Panc1 (cell line): ENCODE measurements around the gene FRG2B. TPM values are rescaled to one million over a fixed set of nuclear protein-coding genes. Genes with fewer than 3 reads are reported as not detected.

Source experiments
- ATAC-seq: fragments of 200-7000 bp; cut with Tn5 transposase; 2 replicates; pipeline ENCODE4 v1.9.1; 2020; ENCODE audit warnings: mild to moderate bottlenecking, moderate library complexity
- BruUV-seq: library from RNA; stranded (reverse); fragments of 400-500 nt; replicated peaks from 2 replicates; lab custom pipeline; 2021; lab: Mats Ljungman, UMichigan
- CTCF ChIA-PET: fragments of 300-600 bp; sonication (Branson Sonifier 250); formaldehyde crosslinking; loops from one replicate; lab custom pipeline; 2022; ENCODE audit warnings: antibody characterized with exemption; lab: Charles Lee
- POLR2A ChIA-PET: fragments of 300-600 bp; sonication (Branson Sonifier 250); formaldehyde crosslinking; loops from one replicate; lab custom pipeline; 2022; ENCODE audit warnings: antibody characterized with exemption; lab: Charles Lee
- DNase-seq: peaks from one replicate; pipeline ENCODE4 v3.0.0-alpha.2; 2010; ENCODE audit warnings: low read depth, low spot score
- H3K27ac ChIP-seq: 2 replicates; pipeline ENCODE4 v1.5.1; 2011; ENCODE audit warnings: mild to moderate bottlenecking, low read length, inconsistent platforms
- H3K27me3 ChIP-seq: fragments of 200-500 bp; sonication (Bioruptor generic); 2 replicates; pipeline ENCODE4 v1.6.0; 2014; ENCODE audit warnings: low read length, inconsistent platforms; ENCODE audit not compliant: control insufficient read depth, insufficient read depth
- H3K36me3 ChIP-seq: fragments of 200-500 bp; sonication (Bioruptor generic); 2 replicates; pipeline ENCODE4 v1.5.1; 2014; ENCODE audit warnings: inconsistent platforms, mild to moderate bottlenecking, low read length, moderate library complexity; ENCODE audit not compliant: control insufficient read depth, insufficient read depth
- H3K4me1 ChIP-seq: 2 replicates; pipeline ENCODE4 v1.5.1; 2011; ENCODE audit warnings: inconsistent platforms, mild to moderate bottlenecking, low read length, moderate library complexity; ENCODE audit not compliant: control insufficient read depth, insufficient read depth
- H3K4me3 ChIP-seq, 2 experiments: 2 replicates each; pipeline ENCODE4 v1.5.1; 2011 to 2012; ENCODE audit warnings: low read depth in 2 of 2, low read length in 2 of 2, mild to moderate bottlenecking in 2 of 2, inconsistent platforms in 1 of 2, moderate library complexity in 1 of 2
- H3K9me3 ChIP-seq: fragments of 200-500 bp; sonication (Bioruptor generic); 2 replicates; pipeline ENCODE4 v1.5.1; 2014; ENCODE audit warnings: low read depth, mild to moderate bottlenecking, inconsistent platforms, low read length, moderate library complexity; ENCODE audit not compliant: control insufficient read depth, insufficient read depth
- CTCF ChIP-seq: fragments of 450-650 bp; IDR thresholded peaks from 2 replicates; pipeline ENCODE4 v1.5.1; 2017; ENCODE audit warnings: mild to moderate bottlenecking
- POLR2AphosphoS5 ChIP-seq: IDR thresholded peaks from 2 replicates; pipeline ENCODE4 v1.6.1; 2012; ENCODE audit warnings: mild to moderate bottlenecking, low read depth, low read length, moderate library complexity
- REST ChIP-seq, 2 experiments: IDR thresholded peaks; 2 replicates each; pipeline ENCODE4 v1.6.1; 2011 to 2012; ENCODE audit warnings: low read depth in 2 of 2, control low read depth in 1 of 2, low read length in 1 of 2, mild to moderate bottlenecking in 1 of 2, moderate library complexity in 1 of 2; ENCODE audit not compliant: insufficient read depth in 1 of 2
- SIN3A ChIP-seq: IDR thresholded peaks from 2 replicates; pipeline ENCODE4 v1.6.1; 2012; ENCODE audit warnings: low read depth, mild to moderate bottlenecking, low read length, moderate library complexity, borderline replicate concordance; ENCODE audit not compliant: insufficient read depth
- TCF7L2 ChIP-seq: IDR thresholded peaks from 2 replicates; pipeline ENCODE4 v1.6.1; 2011; ENCODE audit warnings: mild to moderate bottlenecking, low read depth, low read length, inconsistent platforms
- in situ Hi-C: cut with HindIII; loops from 2 replicates; pipeline ENCODE4 v1.10.0; 2016; ENCODE audit warnings: low sequenced_read_pairs, low pct_unique_long_range_greater_than_20kb
- intact Hi-C: fragments of 100-400 bp; cut with micrococcal nuclease; formaldehyde crosslinking; loops from one replicate; pipeline ENCODE4 v1.10.0; 2022; ENCODE audit not compliant: unreplicated experiment
- total RNA-seq: library from RNA; stranded (reverse); gene quantifications from one replicate; pipeline ENCODE4 v1.2.1, GENCODE V29; 2021; ENCODE audit not compliant: unreplicated experiment

Gene FRG2B
- total RNA-seq, 1 experiment from 2014 or later: not detected

GRCh38 chr10:133618851-133619250, 7.7 kb downstream of the FRG2B start:
- DNase-seq: no peak
- in situ Hi-C loops (no loop called here), intact Hi-C loops (no loop called here)
- no peaks in the 10 kb centered on the region for H3K9me3 ChIP-seq
- no peaks in the 10 kb centered on the region for H3K36me3 ChIP-seq
- H3K27ac ChIP-seq: no peak overlapping the region
- H3K4me1 ChIP-seq: no peaks in the 10 kb centered on the region
- CTCF ChIA-PET: no interaction called here
- H3K27me3 ChIP-seq: no peaks in the 10 kb centered on the region
- TF ChIP-seq REST (IDR thresholded peaks at IDR 0.05; ENCODE audit: insufficient read depth in 1 of 2, low read depth in 2 of 2, low read length in 1 of 2): no peak
- no peak for TF ChIP-seq SIN3A
- TF ChIP-seq POLR2AphosphoS5: no peak
- TF ChIP-seq CTCF: no peak
- no peak for TF ChIP-seq TCF7L2
- POLR2A ChIA-PET: no interaction called here
- BruUV-seq: no TSS peak
- no peak for ATAC-seq
- no peak overlapping the region for H3K4me3 ChIP-seq

- ATAC-seq: no peak
- Histone ChIP-seq H3K36me3 (no peaks in the 10 kb centered on the region), H3K27ac (no peak overlapping the region), H3K4me3 (no peak overlapping the region), H3K27me3 (no peaks in the 10 kb centered on the region; the same call in 1 of the 2 replicates), H3K9me3 (no peaks in the 10 kb centered on the region; the same call in 1 of the 2 replicates), H3K4me1 (no peaks in the 10 kb centered on the region)
- in situ Hi-C loops: no loop called here
- no TSS peak for BruUV-seq
- ChIA-PET CTCF (no interaction called here), POLR2A (interaction anchor here (0.8 kb wide), 1 partner anchor 17 kb away, joined by 3 read pairs; no protein-coding TSS in a partner anchor)
- TF ChIP-seq REST (IDR thresholded peaks at IDR 0.05; ENCODE audit: insufficient read depth in 1 of 2, low read depth in 2 of 2, low read length in 1 of 2) (no peak), SIN3A (no peak), CTCF (no peak), TCF7L2 (no peak), POLR2AphosphoS5 (no peak)
- intact Hi-C loops: no loop called here
- no peak for DNase-seq
Measured at GRCh38 chr10:133617196-133617595, 9.4 kb downstream of the FRG2B start.
